ENCODE measurements around the gene CASZ1. TPM values are rescaled to one million over a fixed set of nuclear protein-coding genes. Genes with fewer than 3 reads are reported as not detected.

The CASZ1 gene
- total RNA-seq, 4 donors from 2014 or later: 21.9 to 60.2 (median 29.6) TPM

GRCh38 chr1:10839188-10839770, 42.8 kb upstream of the CASZ1 start:
- no peak overlapping the region for H3K27ac ChIP-seq (replicated peaks in 1 of 4)
- peaks cover 0 to 16% (median 10%) of the 10 kb centered on the region in 4 donors for H3K9me3 ChIP-seq
- H3K36me3 ChIP-seq: no peaks in the 10 kb centered on the region
- TF ChIP-seq, protein P1, sequence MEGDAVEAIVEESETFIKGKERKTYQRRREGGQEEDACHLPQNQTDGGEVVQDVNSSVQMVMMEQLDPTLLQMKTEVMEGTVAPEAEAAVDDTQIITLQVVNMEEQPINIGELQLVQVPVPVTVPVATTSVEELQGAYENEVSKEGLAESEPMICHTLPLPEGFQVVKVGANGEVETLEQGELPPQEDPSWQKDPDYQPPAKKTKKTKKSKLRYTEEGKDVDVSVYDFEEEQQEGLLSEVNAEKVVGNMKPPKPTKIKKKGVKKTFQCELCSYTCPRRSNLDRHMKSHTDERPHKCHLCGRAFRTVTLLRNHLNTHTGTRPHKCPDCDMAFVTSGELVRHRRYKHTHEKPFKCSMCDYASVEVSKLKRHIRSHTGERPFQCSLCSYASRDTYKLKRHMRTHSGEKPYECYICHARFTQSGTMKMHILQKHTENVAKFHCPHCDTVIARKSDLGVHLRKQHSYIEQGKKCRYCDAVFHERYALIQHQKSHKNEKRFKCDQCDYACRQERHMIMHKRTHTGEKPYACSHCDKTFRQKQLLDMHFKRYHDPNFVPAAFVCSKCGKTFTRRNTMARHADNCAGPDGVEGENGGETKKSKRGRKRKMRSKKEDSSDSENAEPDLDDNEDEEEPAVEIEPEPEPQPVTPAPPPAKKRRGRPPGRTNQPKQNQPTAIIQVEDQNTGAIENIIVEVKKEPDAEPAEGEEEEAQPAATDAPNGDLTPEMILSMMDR (IDR thresholded peaks at IDR 0.05): no peak
- no peak for TF ChIP-seq EP300 (IDR thresholded peaks at IDR 0.05)
- no peak for TF ChIP-seq POLR2AphosphoS5 (IDR thresholded peaks at IDR 0.05)
- TF ChIP-seq POLR2A (IDR thresholded peaks at IDR 0.05; ENCODE audit: low read depth): no peak
- 76% methylated on average over 9 of the region's 9 CpGs for WGBS
- intact Hi-C loops (cut with DNase I): no loop called here
- H3K4me1 ChIP-seq: peaks cover 0 to 8% (median 7%) of the 10 kb centered on the region in 4 donors
- DNase-seq (ENCODE audit: extremely low spot score): no peak
- H3K27me3 ChIP-seq: peaks cover 0 to 55% (median 13%) of the 10 kb centered on the region in 4 donors
- no peak overlapping the region for H3K4me3 ChIP-seq

- Histone ChIP-seq H3K27me3 (peaks cover 0 to 55% (median 13%) of the 10 kb centered on the region in 4 donors), H3K4me1 (peaks cover 0 to 8% (median 7%) of the 10 kb centered on the region in 4 donors), H3K9me3 (peaks cover 0 to 8% (median 5%) of the 10 kb centered on the region in 4 donors), H3K27ac (replicated peaks in 1 of 4) (no peak overlapping the region), H3K4me3 (no peak overlapping the region), H3K36me3 (no peaks in the 10 kb centered on the region)
- no peak for DNase-seq (ENCODE audit: extremely low spot score)
- TF ChIP-seq POLR2A (IDR thresholded peaks at IDR 0.05; ENCODE audit: low read depth): no peak
- TF ChIP-seq EP300 (IDR thresholded peaks at IDR 0.05): no peak
- no peak for TF ChIP-seq POLR2AphosphoS5 (IDR thresholded peaks at IDR 0.05)
- TF ChIP-seq, protein P1 (IDR thresholded peaks at IDR 0.05): no peak
- intact Hi-C loops (cut with DNase I): no loop called here
- WGBS: 79% methylated on average over 6 of the region's 11 CpGs
Measured at GRCh38 chr1:10838541-10838940, 42.1 kb upstream of the CASZ1 start.

- H3K4me3 ChIP-seq: no peak overlapping the region
- no peaks in the 10 kb centered on the region for H3K9me3 ChIP-seq
- H3K36me3 ChIP-seq: no peaks in the 10 kb centered on the region
- WGBS: 91% methylated on average over 10 of the region's 11 CpGs
- no peak for DNase-seq (ENCODE audit: extremely low spot score)
- no peak overlapping the region for H3K27ac ChIP-seq (replicated peaks in 1 of 4)
- peaks cover 0 to 8% (median 7%) of the 10 kb centered on the region in 4 donors for H3K4me1 ChIP-seq
- peaks cover 0 to 55% (median 13%) of the 10 kb centered on the region in 4 donors for H3K27me3 ChIP-seq
- intact Hi-C loops (cut with DNase I): no loop called here
- TF ChIP-seq EP300 (IDR thresholded peaks at IDR 0.05): no peak
- TF ChIP-seq, protein P1 (IDR thresholded peaks at IDR 0.05): no peak
- TF ChIP-seq POLR2A (IDR thresholded peaks at IDR 0.05; ENCODE audit: low read depth): no peak
- TF ChIP-seq POLR2AphosphoS5 (IDR thresholded peaks at IDR 0.05): no peak
Measured at GRCh38 chr1:10836726-10837125, 40.3 kb upstream of the CASZ1 start.

DNA sequence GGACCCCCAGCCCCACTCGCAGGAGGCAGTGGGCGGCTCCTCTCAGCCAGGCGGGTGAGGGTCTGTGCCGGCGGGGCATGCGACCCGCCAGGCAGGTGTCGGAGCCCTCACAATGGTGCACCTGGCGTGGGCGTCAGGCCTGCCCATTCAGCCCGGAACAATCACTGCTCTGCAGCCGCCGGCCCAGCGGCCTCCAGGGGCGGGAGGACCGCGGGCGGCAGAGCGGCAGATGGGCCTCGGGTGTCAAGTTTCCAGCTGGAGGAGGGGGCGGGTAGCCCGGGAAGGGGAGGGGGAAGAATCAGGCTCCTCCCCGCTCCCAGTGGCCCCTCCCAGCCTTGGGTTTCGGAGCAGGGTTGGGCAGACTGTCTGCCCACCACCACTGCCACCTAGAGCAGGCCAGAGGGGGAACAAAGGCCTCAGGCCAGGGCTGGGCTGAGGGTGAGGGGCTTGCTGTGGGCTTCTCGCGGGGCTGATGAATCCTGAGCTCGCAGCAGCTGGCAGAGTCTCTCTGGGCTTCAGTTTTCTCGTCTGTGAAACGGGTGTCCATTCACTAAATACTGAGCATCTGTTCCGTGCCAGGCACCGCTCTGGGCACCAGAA, 39.5 kb upstream of the CASZ1 start:
- Histone ChIP-seq H3K4me3 (peak overlapping the region in 1 of 4 donors; percentile 8), H3K27me3 (peaks cover 0 to 62% (median 13%) of the 10 kb centered on the region in 4 donors), H3K27ac (replicated peaks in 1 of 4) (no peak overlapping the region), H3K4me1 (peaks cover 0 to 8% (median 7%) of the 10 kb centered on the region in 4 donors), H3K9me3 (no peaks in the 10 kb centered on the region), H3K36me3 (no peaks in the 10 kb centered on the region)
- WGBS: 67% methylated on average over 7 of the region's 31 CpGs
- intact Hi-C loops (cut with DNase I): no loop called here
- no peak for DNase-seq (ENCODE audit: extremely low spot score)
- no peak for TF ChIP-seq EP300 (IDR thresholded peaks at IDR 0.05)
- TF ChIP-seq, protein P1 (IDR thresholded peaks at IDR 0.05): no peak
- no peak for TF ChIP-seq POLR2A (IDR thresholded peaks at IDR 0.05; ENCODE audit: low read depth)
- no peak for TF ChIP-seq POLR2AphosphoS5 (IDR thresholded peaks at IDR 0.05)
